HG02623 (cell line): ENCODE measurements around the gene CDH8.

Source experiments
- ATAC-seq: cut with Tn5 transposase; IDR thresholded peaks from one replicate; pipeline ENCODE4 v1.9.1; 2021; ENCODE audit warnings: moderate library complexity; ENCODE audit not compliant: unreplicated experiment

CDH8 gene

GRCh38 chr16:62036101-62036801 is at the start of gene CDH8:
Gene CDH8 (minus strand): TSS chr16:62036438. CDS start chr16:62021403, 15,035 bp downstream.
- no peak for ATAC-seq

DNA sequence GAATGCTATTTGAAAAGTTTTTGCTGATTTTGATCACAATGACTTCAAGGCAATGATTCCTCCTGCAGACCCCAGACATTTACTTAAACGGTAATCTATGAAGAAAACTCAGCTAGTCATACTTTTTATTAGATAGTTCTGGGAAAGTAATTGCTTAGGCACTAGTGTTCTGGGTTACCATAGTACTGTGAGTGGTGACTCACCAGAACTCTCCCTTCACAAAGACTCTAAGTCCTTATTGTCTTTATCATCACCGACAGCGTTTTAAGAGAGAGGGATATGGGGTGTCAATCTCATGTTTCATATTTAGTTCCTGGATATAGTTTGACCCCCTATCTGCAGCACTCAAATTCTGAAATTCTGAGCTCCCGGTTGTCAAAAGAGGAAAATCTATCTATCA is 43.0 kb upstream of the CDH8 start:
- ATAC-seq, result no peak

DNA sequence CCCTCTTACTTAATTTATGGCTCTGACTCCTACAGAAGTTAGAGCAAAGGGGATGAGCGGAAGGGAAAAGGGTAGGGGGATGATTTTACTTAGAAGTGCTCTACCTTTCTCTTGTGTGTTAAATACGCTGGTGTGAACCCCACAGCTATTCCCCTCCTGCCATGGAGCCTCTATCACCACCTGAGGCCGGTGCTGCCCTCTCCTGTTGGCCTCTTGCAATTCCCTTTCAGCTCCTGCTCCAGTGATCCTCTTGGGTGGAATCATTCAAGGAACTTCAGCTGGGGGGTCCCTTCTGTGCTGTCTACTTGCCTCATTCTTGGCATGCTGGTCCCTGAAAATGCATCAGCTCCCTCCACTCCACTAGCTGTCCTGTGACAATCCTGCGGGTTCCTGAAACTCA is 41.8 kb upstream of the CDH8 start:
- no peak for ATAC-seq

- ATAC-seq, result no peak
These were observed 40.6 kb upstream of the CDH8 start for GRCh38 chr16:62076886-62077285.

DNA sequence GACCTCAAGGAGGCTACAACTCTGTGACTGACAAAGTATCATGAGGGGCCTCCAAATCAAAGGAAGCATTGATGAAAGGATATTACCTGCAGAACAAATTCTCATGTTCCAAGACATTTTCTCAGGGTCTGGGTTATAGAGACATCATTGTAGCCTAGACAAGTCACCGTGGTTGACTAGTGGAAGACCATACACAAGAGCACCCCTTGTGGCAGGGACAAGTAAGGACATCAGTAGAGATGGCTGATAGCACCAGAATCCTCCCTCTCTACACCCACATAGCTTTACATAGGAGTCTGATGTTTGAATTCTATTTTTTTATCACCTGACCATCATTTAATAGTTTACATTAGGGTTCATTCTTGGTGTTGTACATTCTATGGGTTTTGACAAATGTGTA is 32.5 kb upstream of the CDH8 start:
- ATAC-seq, result peak; percentile 67

DNA sequence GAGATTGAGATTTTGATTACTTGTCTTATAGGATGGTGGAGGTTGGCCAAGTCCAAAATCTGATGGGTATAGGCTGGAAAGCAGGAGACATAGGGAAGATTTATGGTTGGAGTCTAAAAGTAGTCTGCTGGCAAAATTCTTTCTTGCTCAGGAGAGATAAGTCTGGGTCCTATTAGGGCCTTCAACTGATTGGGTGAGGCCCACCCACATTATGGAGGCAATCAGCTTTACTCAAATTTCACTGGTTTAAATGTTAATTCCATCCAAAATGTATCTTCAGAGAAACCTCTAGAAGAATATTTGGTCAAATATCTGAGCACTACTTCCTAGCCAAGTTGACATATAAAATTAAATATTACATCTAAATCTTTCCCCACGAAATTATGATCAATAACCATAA is 31.7 kb upstream of the CDH8 start:
- ATAC-seq, result no peak

GRCh38 chr16:62067182-62067581 is 30.9 kb upstream of the CDH8 start:
- ATAC-seq, result no peak

- ATAC-seq, result no peak
These were observed 30.5 kb upstream of the CDH8 start for GRCh38 chr16:62066747-62067146.

DNA sequence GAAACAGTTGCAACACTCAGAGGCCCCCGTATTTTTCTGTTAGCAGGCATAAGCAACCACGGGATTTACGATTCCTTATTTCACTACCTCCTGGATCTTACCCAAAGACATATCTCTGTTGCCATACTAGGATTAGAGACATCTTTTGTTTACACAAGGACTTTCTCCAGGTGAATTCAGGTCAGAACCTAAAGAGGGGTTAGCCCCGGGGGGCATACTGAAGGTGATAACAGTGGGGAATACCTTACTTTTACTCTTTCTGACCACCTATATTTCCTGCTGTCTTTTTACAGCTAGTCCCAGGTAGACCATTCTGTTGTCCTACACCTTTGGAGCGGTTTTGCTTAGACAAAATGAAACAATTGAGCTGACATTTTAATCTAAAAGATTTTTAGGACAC is 27.9 kb upstream of the CDH8 start:
- no peak for ATAC-seq

DNA sequence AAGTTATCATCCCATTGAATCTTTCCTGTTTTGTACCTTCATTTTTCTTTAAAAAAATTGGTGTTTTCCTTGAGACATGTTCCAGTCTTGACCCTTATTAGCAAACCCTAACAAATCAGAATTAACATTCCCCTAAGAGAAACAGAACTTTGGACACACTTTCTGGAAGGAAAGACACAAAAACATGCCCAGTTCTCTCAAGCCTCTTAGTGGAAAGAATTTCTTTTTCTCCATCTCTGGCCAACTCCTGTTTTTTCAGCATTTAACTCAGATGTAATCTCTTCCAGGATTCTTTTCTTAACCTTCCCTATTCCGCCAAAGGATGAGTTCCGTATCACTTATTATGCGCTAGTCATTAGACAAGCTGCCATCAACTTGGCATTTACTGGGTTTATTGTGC is 23.9 kb upstream of the CDH8 start:
- no peak for ATAC-seq

GRCh38 chr16:62059527-62059926 is 23.3 kb upstream of the CDH8 start:
- no peak for ATAC-seq

GRCh38 chr16:62058412-62058811 is 22.2 kb upstream of the CDH8 start:
- no peak for ATAC-seq

GRCh38 chr16:62051942-62052341 is 15.7 kb upstream of the CDH8 start:
- no peak for ATAC-seq

GRCh38 chr16:62050793-62051192 is 14.6 kb upstream of the CDH8 start:
- no peak for ATAC-seq

DNA sequence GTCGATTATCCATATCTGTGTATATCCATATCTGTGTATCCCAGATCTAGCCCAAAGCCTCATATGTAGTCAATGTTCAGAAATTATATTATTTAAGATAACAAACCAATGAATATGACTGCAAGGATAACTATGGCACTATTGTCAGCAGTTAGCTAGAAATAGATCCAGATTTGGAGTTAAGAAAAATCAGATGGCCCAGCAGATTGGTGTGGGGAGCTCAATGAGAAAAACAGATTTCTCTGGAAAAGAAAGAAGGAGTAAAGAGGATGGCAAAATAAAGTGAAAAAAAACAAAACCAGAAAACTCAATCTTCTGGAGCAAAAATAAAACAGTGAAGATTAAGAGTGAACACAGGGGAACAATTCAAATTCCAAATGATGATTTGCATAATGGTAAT is 10.6 kb upstream of the CDH8 start:
- no peak for ATAC-seq

DNA sequence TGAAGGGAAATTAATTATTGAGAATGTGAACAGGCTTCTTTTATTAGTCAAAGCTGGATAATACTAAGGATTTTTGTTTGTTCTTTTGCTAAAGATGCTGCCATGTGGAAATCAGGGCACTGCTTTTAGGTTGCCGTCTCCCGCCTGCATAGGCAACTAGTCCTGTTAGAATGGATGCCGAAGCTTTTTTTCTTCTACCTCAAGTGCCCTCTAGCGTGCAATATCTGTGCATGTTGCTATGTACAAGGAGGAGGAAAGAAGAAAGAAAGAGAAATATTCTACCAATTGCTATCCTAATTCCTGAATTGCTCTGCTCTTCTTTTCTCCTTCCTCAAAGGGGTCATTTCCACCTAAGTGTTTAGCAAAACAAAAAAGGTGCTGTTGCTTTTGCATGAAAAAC is 5.2 kb upstream of the CDH8 start:
- ATAC-seq, result no peak

- no peak for ATAC-seq
These were observed 2.4 kb upstream of the CDH8 start for GRCh38 chr16:62038646-62039045.

DNA sequence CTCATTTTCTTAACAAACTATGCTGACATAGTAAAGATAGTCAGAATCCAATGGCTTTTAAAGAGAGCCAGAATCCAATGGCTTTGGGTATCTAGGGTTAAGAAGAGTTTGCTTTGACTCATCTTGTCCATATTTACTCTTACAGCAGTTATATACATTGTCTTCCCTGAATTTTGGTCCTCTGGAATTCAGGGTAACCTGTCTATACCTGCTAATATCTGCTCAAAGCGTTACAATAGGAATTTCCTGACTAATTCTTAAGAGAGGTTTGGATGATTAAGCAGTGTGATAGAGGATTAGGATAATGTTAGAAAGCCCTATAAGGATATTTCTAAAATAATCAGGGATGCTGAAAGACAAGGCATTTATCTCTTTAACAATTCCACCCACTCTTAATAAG is 2.0 kb upstream of the CDH8 start:
- no peak for ATAC-seq

DNA sequence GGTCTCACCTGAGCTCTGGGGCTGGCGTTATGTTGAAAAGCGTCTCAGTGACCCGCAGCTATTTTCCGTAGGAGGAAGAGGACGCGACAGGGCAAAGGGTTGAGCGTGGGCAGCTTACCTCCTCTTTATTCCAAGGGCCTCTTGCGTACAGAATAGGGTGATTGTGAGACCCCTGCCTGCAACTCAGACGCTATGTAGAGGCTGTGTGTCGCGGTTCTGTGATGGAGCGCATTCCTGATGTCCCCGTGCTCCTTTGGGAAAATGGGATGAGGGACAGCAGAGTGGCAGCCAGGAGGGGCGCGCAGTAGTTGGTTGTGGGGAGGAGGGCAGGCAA is 531 bp upstream of the CDH8 start:
- ATAC-seq, result no peak

- ATAC-seq, result no peak
These were observed 834 bp downstream of the CDH8 start for GRCh38 chr16:62035115-62036092.

DNA sequence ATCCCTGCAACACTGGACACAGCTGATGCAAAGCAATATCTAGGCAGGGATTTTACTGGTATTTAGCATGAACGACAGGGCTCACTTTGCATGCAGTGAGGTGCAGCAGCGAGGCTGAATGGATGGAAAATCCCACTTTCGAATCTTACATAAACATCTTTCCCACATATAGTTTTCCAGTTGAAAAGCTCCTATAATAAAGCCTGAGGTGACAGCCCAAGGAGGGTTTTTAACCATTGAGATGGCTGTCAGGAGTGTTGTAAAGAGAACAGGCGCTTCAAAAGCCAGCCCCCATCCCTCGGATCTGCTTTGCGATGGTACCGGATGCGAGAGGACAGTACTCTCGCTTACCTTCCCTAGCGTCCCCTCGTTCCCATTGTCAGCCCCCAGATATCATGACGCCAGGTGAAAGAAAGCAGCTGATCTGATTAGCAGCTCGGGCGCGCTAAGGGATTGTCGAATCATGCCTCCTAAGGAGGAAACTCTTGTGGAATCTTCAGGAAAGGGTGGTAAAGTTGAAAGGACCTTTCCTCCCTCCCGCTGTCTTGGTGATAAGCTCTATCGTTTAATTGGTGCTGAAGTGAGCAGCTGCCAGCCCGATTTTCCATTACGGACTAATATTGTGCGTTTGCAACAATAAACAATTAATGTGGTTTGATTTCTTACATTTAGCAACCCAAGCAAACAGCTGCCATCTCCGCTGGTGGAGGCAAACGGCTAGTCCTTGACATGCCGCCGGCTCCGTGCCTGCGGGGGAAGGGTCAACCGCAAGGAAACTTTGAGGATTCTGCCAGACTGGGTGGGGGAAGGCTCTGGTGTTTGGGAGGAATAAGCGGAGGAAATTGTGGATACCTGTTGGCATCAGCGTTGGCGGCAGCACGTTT is 1.8 kb downstream of the CDH8 start:
- no peak for ATAC-seq
